ENCODE measurements around the gene PNMA1. TPM values are rescaled to one million over a fixed set of nuclear protein-coding genes. Genes with fewer than 3 reads are reported as not detected.
A peak's percentile ranks its signal among the peaks of the same experiment; 100 is the strongest.

PNMA1 gene
- total RNA-seq, 1 donor from 2014 or later, result 59.0 TPM

DNA sequence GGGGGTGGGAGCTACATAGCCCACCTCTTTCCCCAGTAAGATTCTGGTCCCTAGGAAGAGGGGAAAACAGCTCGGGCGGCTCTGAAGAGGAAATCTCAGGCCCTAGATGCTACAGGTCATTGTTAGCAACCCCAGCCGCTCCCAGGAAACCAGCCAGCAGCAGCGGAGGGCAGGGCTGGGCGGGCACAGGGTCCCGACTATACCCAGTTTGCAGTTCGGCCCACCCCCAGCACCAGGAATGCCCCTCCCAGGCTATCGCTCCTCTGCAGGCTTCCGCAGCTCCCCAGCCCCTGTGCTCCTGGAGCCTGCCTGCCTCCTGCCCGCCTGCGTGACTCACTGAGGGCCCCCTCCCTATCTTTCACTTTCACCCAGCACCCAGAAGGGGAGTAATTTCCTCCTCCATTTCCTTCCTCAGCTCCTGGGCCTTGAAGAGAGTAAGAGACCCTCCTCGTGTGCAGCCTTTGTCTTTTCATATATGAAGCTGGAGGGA lies 27.2 kb upstream of the PNMA1 start:
- Mint-ChIP-seq H3K27me3 (no peaks in the 10 kb centered on the region), H3K9me3 (ENCODE audit: low read depth) (no peaks in the 10 kb centered on the region), H3K27ac (peak overlapping the region; percentile 96), H3K4me1 (ENCODE audit: low read depth) (peaks cover 42% of the 10 kb centered on the region), H3K36me3 (ENCODE audit: insufficient read depth) (peaks cover 3% of the 10 kb centered on the region), H3K4me3 (ENCODE audit: low read depth) (peak overlapping the region; percentile 52)
- no peak for TF ChIP-seq CTCF (IDR thresholded peaks at IDR 0.05; ENCODE audit: unreplicated experiment)
- no peak for DNase-seq (ENCODE audit: low spot score, unreplicated experiment)

- peak overlapping the region; percentile 52 for H3K4me3 Mint-ChIP-seq (ENCODE audit: low read depth)
- DNase-seq (ENCODE audit: low spot score, unreplicated experiment), result peak; percentile 58
- peaks cover 3% of the 10 kb centered on the region for H3K36me3 Mint-ChIP-seq (ENCODE audit: insufficient read depth)
- peaks cover 42% of the 10 kb centered on the region for H3K4me1 Mint-ChIP-seq (ENCODE audit: low read depth)
- TF ChIP-seq CTCF (IDR thresholded peaks at IDR 0.05; ENCODE audit: unreplicated experiment), result no peak
- no peaks in the 10 kb centered on the region for H3K27me3 Mint-ChIP-seq
- H3K27ac Mint-ChIP-seq, result peak overlapping the region; percentile 96
- H3K9me3 Mint-ChIP-seq (ENCODE audit: low read depth), result no peaks in the 10 kb centered on the region
Observed at GRCh38 chr14:73740618-73741326, 26.6 kb upstream of the PNMA1 start.

GRCh38 chr14:73739899-73740617 lies 25.9 kb upstream of the PNMA1 start:
- DNase-seq (ENCODE audit: low spot score, unreplicated experiment), result no peak
- Mint-ChIP-seq H3K36me3 (ENCODE audit: insufficient read depth) (peaks cover 5% of the 10 kb centered on the region), H3K27me3 (no peaks in the 10 kb centered on the region), H3K27ac (peak overlapping the region; percentile 96), H3K4me3 (ENCODE audit: low read depth) (peak overlapping the region; percentile 26), H3K9me3 (ENCODE audit: low read depth) (no peaks in the 10 kb centered on the region), H3K4me1 (ENCODE audit: low read depth) (peaks cover 40% of the 10 kb centered on the region)
- no peak for TF ChIP-seq CTCF (IDR thresholded peaks at IDR 0.05; ENCODE audit: unreplicated experiment)

- TF ChIP-seq CTCF (IDR thresholded peaks at IDR 0.05; ENCODE audit: unreplicated experiment), result no peak
- Mint-ChIP-seq H3K4me3 (ENCODE audit: low read depth) (no peak overlapping the region), H3K27ac (no peak overlapping the region), H3K9me3 (ENCODE audit: low read depth) (no peaks in the 10 kb centered on the region), H3K4me1 (ENCODE audit: low read depth) (peaks cover 38% of the 10 kb centered on the region), H3K27me3 (no peaks in the 10 kb centered on the region), H3K36me3 (ENCODE audit: insufficient read depth) (peaks cover 11% of the 10 kb centered on the region)
- no peak for DNase-seq (ENCODE audit: low spot score, unreplicated experiment)
Observed at GRCh38 chr14:73739174-73739898, 25.2 kb upstream of the PNMA1 start.

DNA sequence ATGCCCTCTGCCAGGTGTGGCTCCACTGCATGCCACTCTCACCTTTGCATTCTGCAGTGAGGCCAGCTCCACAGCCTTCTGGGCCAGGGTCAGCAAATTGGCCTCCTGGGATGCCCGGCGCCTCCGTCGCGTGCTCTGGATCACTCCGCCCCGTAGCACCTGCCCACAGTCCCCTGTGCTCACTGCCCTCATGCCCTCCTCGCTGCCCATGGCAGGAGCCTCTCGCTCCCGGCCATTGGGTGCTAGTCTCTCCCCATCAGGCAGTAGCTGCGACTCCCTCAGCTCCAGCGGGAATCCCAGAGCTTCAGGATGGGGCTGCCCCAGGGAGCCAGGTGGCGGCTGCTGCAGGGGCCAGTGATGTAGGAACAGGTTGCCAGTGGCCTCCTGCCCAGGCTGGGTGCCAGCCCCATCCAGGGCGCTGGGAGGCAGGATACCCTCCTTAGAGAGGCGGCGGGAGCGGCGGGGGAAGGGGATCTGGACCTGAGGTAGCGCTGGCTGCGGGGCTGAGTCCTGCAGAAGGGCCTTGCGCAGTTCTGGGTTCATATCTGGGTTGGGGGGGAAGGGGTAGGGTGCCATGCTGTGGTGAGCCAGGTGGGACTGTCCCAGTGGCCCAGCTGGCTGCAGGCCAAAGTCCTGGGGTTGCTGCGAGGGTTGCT lies 24.5 kb upstream of the PNMA1 start:
- Mint-ChIP-seq H3K4me3 (ENCODE audit: low read depth) (no peak overlapping the region), H3K27ac (no peak overlapping the region), H3K9me3 (ENCODE audit: low read depth) (no peaks in the 10 kb centered on the region), H3K4me1 (ENCODE audit: low read depth) (peaks cover 35% of the 10 kb centered on the region), H3K27me3 (no peaks in the 10 kb centered on the region), H3K36me3 (ENCODE audit: insufficient read depth) (peaks cover 11% of the 10 kb centered on the region)
- no peak for TF ChIP-seq CTCF (IDR thresholded peaks at IDR 0.05; ENCODE audit: unreplicated experiment)
- no peak for DNase-seq (ENCODE audit: low spot score, unreplicated experiment)

Data from progenitor cell of endocrine pancreas (in vitro differentiated cells).